MM.1S (cell line): ENCODE data around the gene TOLLIP.
"Not testable (repeated sequence)": the region's sequence is repeated elsewhere in the genome, so short reads cannot be mapped to it uniquely, and the experiment has no call there.

Experiments
- DNase-seq: peaks from one replicate; pipeline ENCODE4 v3.0.0-alpha.2; 2015
- H2AFZ ChIP-seq: fragments of 300-600 bp; sonication (generic); 2 replicates; pipeline ENCODE4 v1.6.0; 2016; ENCODE audit warnings: antibody characterized with exemption, low read length
- H3F3A ChIP-seq: fragments of 300-600 bp; sonication (generic); 2 replicates; pipeline ENCODE4 v1.6.1; 2016; ENCODE audit warnings: mild to moderate bottlenecking, antibody characterized with exemption, low read length, moderate library complexity, mixed read lengths; ENCODE audit not compliant: insufficient read depth
- H3K27ac ChIP-seq: fragments of 300-600 bp; sonication (generic); 2 replicates; pipeline ENCODE4 v1.5.1; 2016; ENCODE audit warnings: mild to moderate bottlenecking, low read length
- H3K27me3 ChIP-seq: fragments of 300-600 bp; sonication (generic); replicated peaks from 2 replicates; pipeline ENCODE4 v1.6.0; 2016; ENCODE audit warnings: low read length; ENCODE audit not compliant: insufficient read depth
- H3K36me3 ChIP-seq: fragments of 300-600 bp; sonication (generic); replicated peaks from 2 replicates; pipeline ENCODE4 v1.6.1; 2016; ENCODE audit warnings: mild to moderate bottlenecking, low read length, mixed read lengths; ENCODE audit not compliant: insufficient read depth
- H3K4me1 ChIP-seq: fragments of 300-600 bp; sonication (generic); 2 replicates; pipeline ENCODE4 v1.6.1; 2016; ENCODE audit warnings: low read length, mixed read lengths
- H3K4me2 ChIP-seq: fragments of 300-600 bp; sonication (generic); 2 replicates; pipeline ENCODE4 v1.6.0; 2016; ENCODE audit warnings: low read depth, low read length
- H3K4me3 ChIP-seq: fragments of 300-600 bp; sonication (generic); 2 replicates; pipeline ENCODE4 v1.5.1; 2016; ENCODE audit warnings: low read length, mixed read lengths
- H3K79me2 ChIP-seq: fragments of 300-600 bp; sonication (generic); 2 replicates; pipeline ENCODE4 v1.6.1; 2016; ENCODE audit warnings: mixed run types, low read length, mixed read lengths
- H3K9ac ChIP-seq: fragments of 300-600 bp; sonication (generic); 2 replicates; pipeline ENCODE4 v1.6.1; 2016; ENCODE audit warnings: low read length, mixed read lengths
- H3K9me2 ChIP-seq: fragments of 300-600 bp; sonication (generic); replicated peaks from 2 replicates; pipeline ENCODE4 v1.6.1; 2016; ENCODE audit warnings: mild to moderate bottlenecking, low read length, mixed read lengths; ENCODE audit not compliant: insufficient read depth
- H3K9me3 ChIP-seq: fragments of 300-600 bp; sonication (generic); replicated peaks from 2 replicates; pipeline ENCODE4 v1.6.1; 2016; ENCODE audit warnings: mild to moderate bottlenecking, low read length, mixed read lengths; ENCODE audit not compliant: insufficient read depth
- H4K20me1 ChIP-seq: fragments of 300-600 bp; sonication (generic); 2 replicates; pipeline ENCODE4 v1.6.1; 2016; ENCODE audit warnings: mild to moderate bottlenecking, low read length, moderate library complexity, mixed read lengths; ENCODE audit not compliant: insufficient read depth
- CTCF ChIP-seq: fragments of 300-600 bp; sonication (generic); IDR thresholded peaks from 2 replicates; pipeline ENCODE4 v1.5.1; 2016; ENCODE audit warnings: antibody characterized with exemption, low read length, mixed read lengths
- EZH2 ChIP-seq: fragments of 300-600 bp; sonication (generic); optimal IDR thresholded peaks from 2 replicates; pipeline ENCODE3; 2017; ENCODE audit warnings: low read depth, mild to moderate bottlenecking, antibody characterized with exemption, low read length, mixed read lengths
- EZH2phosphoT487 ChIP-seq: fragments of 300-600 bp; sonication (generic); IDR thresholded peaks from 2 replicates; pipeline ENCODE4 v1.6.1; 2018; ENCODE audit warnings: antibody characterized with exemption, low read length

The TOLLIP gene

GRCh38 chr11:1343391-1344055 lies 34.1 kb upstream of the TOLLIP start:
- H3K27me3 ChIP-seq, result peaks cover 57% of the 10 kb centered on the region
- H3K9me2 ChIP-seq, result no peaks in the 10 kb centered on the region
- H3F3A ChIP-seq, result peaks cover 2% of the 10 kb centered on the region; the same call in 1 of the 2 replicates
- H3K4me1 ChIP-seq, result no peaks in the 10 kb centered on the region
- no peaks in the 10 kb centered on the region for H3K9me3 ChIP-seq
- no peak overlapping the region for H3K9ac ChIP-seq
- H3K27ac ChIP-seq, result no peak overlapping the region
- no peaks in the 10 kb centered on the region for H3K36me3 ChIP-seq
- H2AFZ ChIP-seq, result no peak overlapping the region
- no peaks in the 10 kb centered on the region for H3K79me2 ChIP-seq
- no peak overlapping the region for H3K4me2 ChIP-seq
- TF ChIP-seq EZH2phosphoT487 (no peak), EZH2 (no peak), CTCF (no peak)
- H3K4me3 ChIP-seq, result no peak overlapping the region
- H4K20me1 ChIP-seq, result no peaks in the 10 kb centered on the region
- DNase-seq, result no peak

GRCh38 chr11:1342946-1343345 lies 33.5 kb upstream of the TOLLIP start:
- H3K27ac ChIP-seq, result no peak overlapping the region
- H3K4me3 ChIP-seq, result no peak overlapping the region
- H3K9me3 ChIP-seq, result no peaks in the 10 kb centered on the region
- H3K4me1 ChIP-seq, result no peaks in the 10 kb centered on the region
- no peak overlapping the region for H2AFZ ChIP-seq
- H3F3A ChIP-seq, result peaks cover 7% of the 10 kb centered on the region
- no peaks in the 10 kb centered on the region for H3K36me3 ChIP-seq
- H3K9ac ChIP-seq, result no peak overlapping the region
- no peak overlapping the region for H3K4me2 ChIP-seq
- DNase-seq, result no peak
- no peaks in the 10 kb centered on the region for H4K20me1 ChIP-seq
- no peaks in the 10 kb centered on the region for H3K79me2 ChIP-seq
- no peak for TF ChIP-seq CTCF
- no peak for TF ChIP-seq EZH2phosphoT487
- no peak for TF ChIP-seq EZH2
- peaks cover 51% of the 10 kb centered on the region for H3K27me3 ChIP-seq
- no peaks in the 10 kb centered on the region for H3K9me2 ChIP-seq

- no peak overlapping the region for H3K4me3 ChIP-seq
- TF ChIP-seq EZH2phosphoT487 (no peak), CTCF (no peak), EZH2 (no peak)
- no peak overlapping the region for H3K27ac ChIP-seq
- H3F3A ChIP-seq, result peaks cover 14% of the 10 kb centered on the region
- no peak overlapping the region for H3K4me2 ChIP-seq
- H3K4me1 ChIP-seq, result no peaks in the 10 kb centered on the region
- no peak overlapping the region for H2AFZ ChIP-seq
- no peaks in the 10 kb centered on the region for H3K79me2 ChIP-seq
- no peak overlapping the region for H3K9ac ChIP-seq
- no peaks in the 10 kb centered on the region for H3K36me3 ChIP-seq
- no peak for DNase-seq
- no peaks in the 10 kb centered on the region for H3K9me2 ChIP-seq
- H3K27me3 ChIP-seq, result peaks cover 44% of the 10 kb centered on the region
- no peaks in the 10 kb centered on the region for H4K20me1 ChIP-seq
- H3K9me3 ChIP-seq, result no peaks in the 10 kb centered on the region
These were observed 32.6 kb upstream of the TOLLIP start for GRCh38 chr11:1341928-1342524.

GRCh38 chr11:1341226-1341625 lies 31.8 kb upstream of the TOLLIP start:
- H2AFZ ChIP-seq, H3K9me2 ChIP-seq, H3K27ac ChIP-seq, H3K36me3 ChIP-seq, H4K20me1 ChIP-seq, DNase-seq, H3K4me2 ChIP-seq, H3K4me1 ChIP-seq, H3K4me3 ChIP-seq, H3K9me3 ChIP-seq, H3K79me2 ChIP-seq, H3K9ac ChIP-seq: not testable (repeated sequence)
- Histone ChIP-seq H3F3A (peaks cover 14% of the 10 kb centered on the region), H3K27me3 (peaks cover 41% of the 10 kb centered on the region)
